OCI-LY3 (cell line): ENCODE results near the gene SDSL.

Experiments used
- H2AFZ ChIP-seq: fragments of 200-600, 300-600 bp; shearing (Covaris generic); 2 replicates; pipeline ENCODE4 v1.6.0; 2014; ENCODE audit warnings: antibody characterized with exemption, low read depth, low read length
- H3K27ac ChIP-seq: fragments of 200-600, 300-600 bp; sonication (generic); 2 replicates; pipeline ENCODE4 v1.5.1; 2014; ENCODE audit warnings: mild to moderate bottlenecking, low read length, moderate library complexity, mixed read lengths
- H3K27me3 ChIP-seq: fragments of 200-600, 300-600 bp; sonication (generic); 2 replicates; pipeline ENCODE4 v1.6.1; 2014; ENCODE audit warnings: low read depth, low read length, mixed read lengths
- H3K36me3 ChIP-seq: fragments of 200-600, 300-600 bp; sonication (generic); replicated peaks from 2 replicates; pipeline ENCODE3; 2014; ENCODE audit warnings: low read depth, low read length, mixed read lengths
- H3K4me1 ChIP-seq: fragments of 300-600, 200-600 bp; sonication (generic); 2 replicates; pipeline ENCODE4 v1.6.1; 2014; ENCODE audit warnings: low read length, mixed read lengths
- H3K4me2 ChIP-seq: fragments of 200-600, 300-600 bp; sonication (generic); 2 replicates; pipeline ENCODE4 v1.6.1; 2014; ENCODE audit warnings: low read length, mixed read lengths
- H3K4me3 ChIP-seq: fragments of 300-600, 200-600 bp; sonication (generic); 2 replicates; pipeline ENCODE4 v1.5.1; 2014; ENCODE audit warnings: antibody characterized with exemption, mild to moderate bottlenecking, low read length, moderate library complexity
- H3K79me2 ChIP-seq: fragments of 300-600, 200-600 bp; shearing (Covaris generic); 2 replicates; pipeline ENCODE4 v1.6.1; 2014; ENCODE audit warnings: mild to moderate bottlenecking, low read length, mixed read lengths
- H3K9ac ChIP-seq: fragments of 300-600, 200-600 bp; shearing (Covaris generic); 2 replicates; pipeline ENCODE4 v1.6.0; 2014; ENCODE audit warnings: mild to moderate bottlenecking, low read length, moderate library complexity
- H3K9me3 ChIP-seq: fragments of 200-600, 300-600 bp; shearing (Covaris generic); 2 replicates; pipeline ENCODE4 v1.6.1; 2014; ENCODE audit warnings: low read length, mixed read lengths; ENCODE audit not compliant: insufficient read depth
- H4K20me1 ChIP-seq: fragments of 200-600, 300-600 bp; sonication (generic); 2 replicates; pipeline ENCODE4 v1.6.1; 2016; ENCODE audit warnings: low read length, mixed read lengths; ENCODE audit not compliant: insufficient read depth
- CTCF ChIP-seq: fragments of 200-600, 300-600 bp; sonication (generic); IDR thresholded peaks from 2 replicates; pipeline ENCODE4 v1.5.1; 2014; ENCODE audit warnings: antibody characterized with exemption, low read length, low read depth
- EZH2phosphoT487 ChIP-seq: fragments of 200-600 bp; shearing (Covaris generic); IDR thresholded peaks from 2 replicates; pipeline ENCODE4 v1.6.1; 2018; ENCODE audit warnings: antibody characterized with exemption, mixed run types, low read depth

The SDSL gene

GRCh38 chr12:113440336-113440735, 18.2 kb downstream of the SDSL start:
- peaks cover 57% of the 10 kb centered on the region for H3K27me3 ChIP-seq
- H3K9me3 ChIP-seq = no peaks in the 10 kb centered on the region
- H3K4me3 ChIP-seq = no peak overlapping the region
- H3K4me2 ChIP-seq = no peak overlapping the region
- TF ChIP-seq CTCF (no peak), EZH2phosphoT487 (no peak)
- no peak overlapping the region for H3K27ac ChIP-seq
- H3K4me1 ChIP-seq = no peaks in the 10 kb centered on the region
- H4K20me1 ChIP-seq = no peaks in the 10 kb centered on the region
- H3K9ac ChIP-seq = no peak overlapping the region
- H2AFZ ChIP-seq = no peak overlapping the region
- H3K79me2 ChIP-seq = no peaks in the 10 kb centered on the region
- H3K36me3 ChIP-seq = no peaks in the 10 kb centered on the region

- Histone ChIP-seq H3K27me3 (peaks cover 57% of the 10 kb centered on the region), H3K79me2 (no peaks in the 10 kb centered on the region), H3K36me3 (no peaks in the 10 kb centered on the region), H3K9me3 (no peaks in the 10 kb centered on the region), H3K9ac (no peak overlapping the region), H3K27ac (no peak overlapping the region), H3K4me1 (no peaks in the 10 kb centered on the region), H2AFZ (no peak overlapping the region), H4K20me1 (no peaks in the 10 kb centered on the region), H3K4me3 (no peak overlapping the region), H3K4me2 (no peak overlapping the region)
- no peak for TF ChIP-seq CTCF
- TF ChIP-seq EZH2phosphoT487 = no peak
These were observed 19.0 kb downstream of the SDSL start for GRCh38 chr12:113440947-113441782.

- Histone ChIP-seq H3K4me3 (no peak overlapping the region), H4K20me1 (no peaks in the 10 kb centered on the region), H3K4me1 (no peaks in the 10 kb centered on the region), H3K36me3 (no peaks in the 10 kb centered on the region), H3K9ac (no peak overlapping the region), H2AFZ (no peak overlapping the region), H3K4me2 (no peak overlapping the region), H3K27ac (no peak overlapping the region), H3K79me2 (no peaks in the 10 kb centered on the region), H3K9me3 (no peaks in the 10 kb centered on the region), H3K27me3 (peaks cover 43% of the 10 kb centered on the region)
- TF ChIP-seq CTCF (no peak), EZH2phosphoT487 (no peak)
These were observed 20.9 kb downstream of the SDSL start for GRCh38 chr12:113443030-113443539.

GRCh38 chr12:113445544-113446171, 23.5 kb downstream of the SDSL start:
- H3K9ac ChIP-seq = no peak overlapping the region
- no peaks in the 10 kb centered on the region for H3K9me3 ChIP-seq
- no peaks in the 10 kb centered on the region for H3K4me1 ChIP-seq
- peaks cover 19% of the 10 kb centered on the region for H3K27me3 ChIP-seq
- H3K27ac ChIP-seq = no peak overlapping the region
- H3K4me3 ChIP-seq = no peak overlapping the region
- H3K36me3 ChIP-seq = no peaks in the 10 kb centered on the region
- H3K4me2 ChIP-seq = no peak overlapping the region
- no peak for TF ChIP-seq EZH2phosphoT487
- TF ChIP-seq CTCF = no peak
- H2AFZ ChIP-seq = no peak overlapping the region; the same call in 1 of the 2 replicates
- H3K79me2 ChIP-seq = no peaks in the 10 kb centered on the region
- H4K20me1 ChIP-seq = no peaks in the 10 kb centered on the region
